NK-92 (cell line): ENCODE results near the gene CCDC141.
"Not testable (repeated sequence)": the region's sequence is repeated elsewhere in the genome, so short reads cannot be mapped to it uniquely, and the experiment has no call there.

Experiments
- DNase-seq: peaks from one replicate; lab custom pipeline; 2025; ENCODE audit not compliant: unreplicated experiment; lab: John Stamatoyannopoulos, UW

Gene CCDC141

GRCh38 chr2:179049546-179050311 lies at the start of gene CCDC141:
Gene CCDC141 (minus strand): TSS chr2:179050137. CDS start chr2:179049941, 196 bp downstream.
- no peak for DNase-seq

GRCh38 chr2:179098080-179098689 lies 48.2 kb upstream of the CCDC141 start:
- DNase-seq = no peak

GRCh38 chr2:179097131-179097530 lies 47.2 kb upstream of the CCDC141 start:
- DNase-seq = no peak

GRCh38 chr2:179096090-179096489 lies 46.2 kb upstream of the CCDC141 start:
- no peak for DNase-seq

GRCh38 chr2:179092912-179093311 lies 43.0 kb upstream of the CCDC141 start:
- DNase-seq = not testable (repeated sequence)

- no peak for DNase-seq
Measured at GRCh38 chr2:179082697-179083096, 32.8 kb upstream of the CCDC141 start.

- no peak for DNase-seq
Measured at GRCh38 chr2:179081954-179082353, 32.0 kb upstream of the CCDC141 start.

- DNase-seq = no peak
Measured at GRCh38 chr2:179072527-179072926, 22.6 kb upstream of the CCDC141 start.

GRCh38 chr2:179071810-179072355 lies 21.9 kb upstream of the CCDC141 start:
- no peak for DNase-seq

- DNase-seq = no peak
Measured at GRCh38 chr2:179070895-179071294, 21.0 kb upstream of the CCDC141 start.

- no peak for DNase-seq
Measured at GRCh38 chr2:179069685-179070084, 19.7 kb upstream of the CCDC141 start.

GRCh38 chr2:179068991-179069643 lies 19.2 kb upstream of the CCDC141 start:
- DNase-seq = no peak

- no peak for DNase-seq
Measured at GRCh38 chr2:179059026-179059700, 9.2 kb upstream of the CCDC141 start.

- DNase-seq = no peak
Measured at GRCh38 chr2:179057737-179058136, 7.8 kb upstream of the CCDC141 start.

- not testable (repeated sequence) for DNase-seq
Measured at GRCh38 chr2:179053568-179053967, 3.6 kb upstream of the CCDC141 start.

GRCh38 chr2:179051250-179051649 lies 1.3 kb upstream of the CCDC141 start:
- DNase-seq = no peak

GRCh38 chr2:179050755-179051154 lies 818 bp upstream of the CCDC141 start:
- DNase-seq = no peak

GRCh38 chr2:179049203-179049545 lies 763 bp downstream of the CCDC141 start:
- DNase-seq = no peak

GRCh38 chr2:179048099-179048498 lies 1.8 kb downstream of the CCDC141 start:
- DNase-seq = no peak

GRCh38 chr2:179045602-179046001 lies 4.3 kb downstream of the CCDC141 start:
- DNase-seq = not testable (repeated sequence)

GRCh38 chr2:179044500-179044899 lies 5.4 kb downstream of the CCDC141 start:
- DNase-seq = no peak
